ENCODE measurements around the gene KNCN. TPM values are rescaled to one million over a fixed set of nuclear protein-coding genes. Genes with fewer than 3 reads are reported as not detected.

Gene KNCN
- total and polyA plus RNA-seq, 12 donors, result 0.07 to 0.40 (median 0.24) TPM; not detected in 9

GRCh38 chr1:46520063-46520911 is 31.2 kb downstream of the KNCN start:
- no peaks in the 10 kb centered on the region for H3K36me3 ChIP-seq (replicated peaks in 1 of 2)
- no peaks in the 10 kb centered on the region for H3K27me3 ChIP-seq
- no peak overlapping the region for H3K27ac ChIP-seq
- no peak overlapping the region for H3K4me3 ChIP-seq
- no peaks in the 10 kb centered on the region for H3K9me3 ChIP-seq (replicated peaks in 1 of 3)
- H3K4me1 ChIP-seq (replicated peaks in 1 of 2), result peaks cover 11 to 14% of the 10 kb centered on the region in 2 donors
- 63 to 90% (median 77%) methylated on average over 6 to 15 of the region's 15 CpGs for WGBS, 4 donors
- no peak for DNase-seq
- TF ChIP-seq CTCF (IDR thresholded peaks at IDR 0.05) (no peak), POLR2A (IDR thresholded peaks at IDR 0.05) (no peak)
- intact Hi-C loops (cut with DNase I), result no loop called here

GRCh38 chr1:46519209-46519608 is 32.2 kb downstream of the KNCN start:
- H3K9me3 ChIP-seq (replicated peaks in 1 of 3), result no peaks in the 10 kb centered on the region
- H3K4me1 ChIP-seq (replicated peaks in 1 of 2), result peaks cover 11 to 14% of the 10 kb centered on the region in 2 donors
- 66 to 81% (median 73%) methylated on average over 4 of the region's 4 CpGs for WGBS, 4 donors
- no peaks in the 10 kb centered on the region for H3K27me3 ChIP-seq
- DNase-seq, result no peak
- TF ChIP-seq CTCF (IDR thresholded peaks at IDR 0.05) (no peak), POLR2A (IDR thresholded peaks at IDR 0.05) (no peak)
- H3K36me3 ChIP-seq (replicated peaks in 1 of 2), result no peaks in the 10 kb centered on the region
- intact Hi-C loops (cut with DNase I), result no loop called here
- no peak overlapping the region for H3K27ac ChIP-seq
- no peak overlapping the region for H3K4me3 ChIP-seq

DNA sequence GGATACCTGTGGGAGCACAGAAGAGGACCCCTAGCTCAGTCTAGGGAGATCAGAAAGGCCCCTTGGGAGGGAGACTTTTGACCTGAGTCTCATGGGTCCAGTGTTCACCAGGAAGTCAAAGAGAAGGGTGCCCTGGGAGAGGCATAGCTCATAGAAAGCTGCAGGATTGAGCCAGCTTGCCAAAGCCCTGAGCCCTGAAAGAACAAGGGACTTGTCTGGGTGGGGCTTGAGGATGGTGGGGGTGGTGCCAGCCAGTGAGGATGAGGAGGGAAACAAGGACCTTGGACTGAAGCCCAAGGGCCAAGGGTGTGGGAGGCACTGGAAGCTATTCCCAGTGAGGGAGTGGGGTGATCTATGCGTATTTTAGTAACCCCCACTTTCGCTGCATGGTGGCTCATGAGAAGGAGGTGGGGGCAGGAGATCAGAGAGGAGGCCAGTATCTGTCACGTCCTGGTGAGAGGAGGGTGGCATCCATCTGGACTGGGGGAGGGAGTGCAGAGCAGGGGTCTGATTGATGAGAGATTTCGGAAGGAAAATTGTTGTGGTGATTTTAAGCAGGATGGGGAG is 33.4 kb downstream of the KNCN start:
- Histone ChIP-seq H3K4me1 (replicated peaks in 1 of 2) (peaks cover 10 to 13% of the 10 kb centered on the region in 2 donors), H3K9me3 (replicated peaks in 1 of 3) (no peaks in the 10 kb centered on the region), H3K36me3 (replicated peaks in 1 of 2) (no peaks in the 10 kb centered on the region), H3K27me3 (no peaks in the 10 kb centered on the region), H3K27ac (no peak overlapping the region), H3K4me3 (no peak overlapping the region)
- DNase-seq, result no peak
- intact Hi-C loops (cut with DNase I), result no loop called here
- 54 to 82% (median 63%) methylated on average over 4 of the region's 4 CpGs for WGBS, 4 donors
- no peak for TF ChIP-seq POLR2A (IDR thresholded peaks at IDR 0.05)
- no peak for TF ChIP-seq CTCF (IDR thresholded peaks at IDR 0.05)

DNA sequence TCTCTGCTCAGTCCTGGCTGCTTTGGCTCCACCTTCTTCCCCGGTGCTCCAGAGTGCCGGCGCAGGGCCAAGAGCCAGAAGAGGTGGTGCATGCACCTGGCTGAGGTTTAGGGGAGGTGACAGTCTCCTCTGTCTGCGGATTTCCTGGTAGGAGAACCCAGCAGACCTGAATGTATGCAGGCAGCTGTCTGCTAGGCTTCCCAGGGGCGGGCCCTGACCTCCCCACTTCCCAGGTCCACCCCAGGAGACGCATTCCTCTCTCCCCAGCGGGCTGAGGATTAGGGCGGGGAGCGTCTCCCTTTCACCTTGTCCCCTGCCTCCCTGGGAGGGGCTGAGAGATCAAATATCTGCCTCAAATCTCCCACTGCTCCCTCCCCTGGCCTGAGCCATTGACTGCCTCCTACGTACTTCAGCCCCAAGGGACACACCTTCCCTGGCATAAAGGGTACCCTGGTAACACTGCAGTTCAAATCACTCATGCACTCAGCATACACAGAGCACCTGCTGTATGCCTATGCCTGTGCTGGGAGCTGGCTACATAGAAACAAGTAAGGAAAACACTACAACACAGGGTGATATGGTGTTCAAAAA is 34.3 kb downstream of the KNCN start:
- no peaks in the 10 kb centered on the region for H3K36me3 ChIP-seq (replicated peaks in 1 of 2)
- H3K4me1 ChIP-seq (replicated peaks in 1 of 2), result peaks cover 1 to 4% of the 10 kb centered on the region in 2 donors
- no peaks in the 10 kb centered on the region for H3K9me3 ChIP-seq (replicated peaks in 1 of 3)
- TF ChIP-seq POLR2A (IDR thresholded peaks at IDR 0.05), result no peak
- intact Hi-C loops (cut with DNase I), result no loop called here
- no peaks in the 10 kb centered on the region for H3K27me3 ChIP-seq
- H3K4me3 ChIP-seq, result no peak overlapping the region
- DNase-seq, result no peak
- 43 to 52% (median 49%) methylated on average over 6 to 10 of the region's 10 CpGs for WGBS, 4 donors
- no peak overlapping the region for H3K27ac ChIP-seq
